Measurements from ENCODE around the gene TRIM33. TPM values are rescaled to one million over a fixed set of nuclear protein-coding genes. Genes with fewer than 3 reads are reported as not detected.

The TRIM33 gene
- polyA plus RNA-seq, 2 of the 4 experiments (the other 2 are of a cell fraction) = 8.7 to 14.9 TPM

GRCh38 chr1:114545315-114545714 is 34.3 kb upstream of the TRIM33 start:
- CTCF ChIA-PET = no interaction called here
- ATAC-seq (no peak), DNase-seq (ENCODE audit: low read depth in 1 of 2, low spot score in 1 of 2) (no peak), FAIRE-seq (no peak)
- no peak overlapping the region for H3K4me2 ChIP-seq
- 30% methylated on average over 1 of the region's 1 CpG for WGBS (ENCODE audit: missing lambda C conversion rate)
- no peak overlapping the region for H3K4me3 ChIP-seq
- no peaks in the 10 kb centered on the region for H3K9me3 ChIP-seq
- no peak overlapping the region for H3K27ac ChIP-seq
- POLR2A ChIA-PET = no interaction called here
- no peak for TF ChIP-seq POLR2A (IDR thresholded peaks at IDR 0.05; ENCODE audit: low read length)
- H3K4me1 ChIP-seq = no peaks in the 10 kb centered on the region

GRCh38 chr1:114540821-114541220 is 29.8 kb upstream of the TRIM33 start:
- H3K27ac ChIP-seq = no peak overlapping the region
- no peak for DNase-seq (ENCODE audit: low read depth in 1 of 2, low spot score in 1 of 2)
- CTCF ChIA-PET = no interaction called here
- H3K4me2 ChIP-seq = no peak overlapping the region
- POLR2A ChIA-PET = no interaction called here
- no peaks in the 10 kb centered on the region for H3K4me1 ChIP-seq
- TF ChIP-seq RFX5 (IDR thresholded peaks at IDR 0.05) (no peak), RAD21 (conservative IDR thresholded peaks at IDR 0.05 in 1 of 2, IDR thresholded peaks at IDR 0.05 in 1 of 2) (no peak), JUN (IDR thresholded peaks at IDR 0.05) (no peak), SMC3 (IDR thresholded peaks at IDR 0.05) (no peak), CHD4 (IDR thresholded peaks at IDR 0.05; ENCODE audit: borderline replicate concordance) (no peak), ZC3H11A (IDR thresholded peaks at IDR 0.05) (no peak), MAZ (IDR thresholded peaks at IDR 0.05; ENCODE audit: borderline replicate concordance, low read depth, low read length) (no peak), FOXS1 (CRISPR knock-in tag; IDR thresholded peaks at IDR 0.05) (no peak), TFCP2L1 (CRISPR knock-in tag; IDR thresholded peaks at IDR 0.05) (no peak)
- no peaks in the 10 kb centered on the region for H3K9me3 ChIP-seq
- ATAC-seq = no peak
- FAIRE-seq = no peak
- 51% methylated on average over 6 of the region's 6 CpGs for WGBS (ENCODE audit: missing lambda C conversion rate)
- H3K4me3 ChIP-seq = no peak overlapping the region

GRCh38 chr1:114540272-114540671 is 29.3 kb upstream of the TRIM33 start:
- POLR2A ChIA-PET = no interaction called here
- ATAC-seq (no peak), FAIRE-seq (no peak), DNase-seq (ENCODE audit: low read depth in 1 of 2, low spot score in 1 of 2) (no peak)
- Histone ChIP-seq H3K27ac (no peak overlapping the region), H3K4me1 (no peaks in the 10 kb centered on the region), H3K4me2 (no peak overlapping the region), H3K9me3 (no peaks in the 10 kb centered on the region), H3K4me3 (no peak overlapping the region)
- 19% methylated on average over 3 of the region's 3 CpGs for WGBS (ENCODE audit: missing lambda C conversion rate)
- CTCF ChIA-PET = no interaction called here
- TF ChIP-seq POLR2A (IDR thresholded peaks at IDR 0.05; ENCODE audit: low read length) (no peak), ZSCAN20 (CRISPR knock-in tag; IDR thresholded peaks at IDR 0.05) (no peak), FOSB (CRISPR knock-in tag; IDR thresholded peaks at IDR 0.05) (no peak), RCOR1 (IDR thresholded peaks at IDR 0.05; ENCODE audit: low read depth, low read length) (no peak), RNF2 (IDR thresholded peaks at IDR 0.05; ENCODE audit: borderline replicate concordance, low read depth) (no peak), HEYL (CRISPR knock-in tag; IDR thresholded peaks at IDR 0.05) (no peak), MAX (IDR thresholded peaks at IDR 0.05) (no peak), NFE2L2 (conservative IDR thresholded peaks at IDR 0.05; ENCODE audit: low read length) (no peak), MAFK (IDR thresholded peaks at IDR 0.05; ENCODE audit: partially characterized antibody) (no peak), USF2 (IDR thresholded peaks at IDR 0.05) (no peak), GATA3 (IDR thresholded peaks at IDR 0.05; ENCODE audit: borderline replicate concordance) (no peak), HOXB5 (CRISPR knock-in tag; IDR thresholded peaks at IDR 0.05) (no peak), SREBF2 (IDR thresholded peaks at IDR 0.05) (no peak), MYC (IDR thresholded peaks at IDR 0.05; ENCODE audit: borderline replicate concordance, low read length) (no peak)

- TF ChIP-seq RCOR1 (IDR thresholded peaks at IDR 0.05; ENCODE audit: low read depth, low read length) = no peak
- no peak for TF ChIP-seq HOXB5 (CRISPR knock-in tag; IDR thresholded peaks at IDR 0.05)
- TF ChIP-seq ELK1 (IDR thresholded peaks at IDR 0.05; ENCODE audit: low read depth, low read length) = no peak
- TF ChIP-seq BHLHE40 (IDR thresholded peaks at IDR 0.05; ENCODE audit: low read depth, low read length) = no peak
- TF ChIP-seq ZC3H11A (IDR thresholded peaks at IDR 0.05) = no peak
- TF ChIP-seq REST (IDR thresholded peaks at IDR 0.05) = no peak
- TF ChIP-seq EHMT2 (IDR thresholded peaks at IDR 0.05; ENCODE audit: low read depth) = no peak
- no peak for TF ChIP-seq POLR2AphosphoS2 (conservative IDR thresholded peaks at IDR 0.05; ENCODE audit: low read length)
- ChIA-PET POLR2A (no interaction called here), CTCF (interaction anchor here (0.9 kb wide), 1 partner anchor 13 kb away, joined by 3 read pairs; no protein-coding TSS in a partner anchor)
- Histone ChIP-seq H3K4me1 (no peaks in the 10 kb centered on the region), H3K4me3 (no peak overlapping the region), H3K27ac (no peak overlapping the region), H3K9me3 (no peaks in the 10 kb centered on the region), H3K4me2 (no peak overlapping the region)
- no peak for ATAC-seq
- 62% methylated on average over 6 of the region's 7 CpGs for whole genome bisulfite sequencing (ENCODE audit: missing lambda C conversion rate)
- no peak for FAIRE-seq
- DNase-seq (ENCODE audit: low read depth in 1 of 2, low spot score in 1 of 2) = no peak
These were observed 25.0 kb upstream of the TRIM33 start for GRCh38 chr1:114536043-114536442.
